Effector CD8-positive, alpha-beta T cell (primary cell): ENCODE results near the gene OTOP1.
"Not testable (repeated sequence)": the region's sequence is repeated elsewhere in the genome, so short reads cannot be mapped to it uniquely, and the experiment has no call there.

Experiments used
- DNase-seq: peaks from one replicate; lab custom pipeline; 2025; lab: John Stamatoyannopoulos, UW

The OTOP1 gene

DNA sequence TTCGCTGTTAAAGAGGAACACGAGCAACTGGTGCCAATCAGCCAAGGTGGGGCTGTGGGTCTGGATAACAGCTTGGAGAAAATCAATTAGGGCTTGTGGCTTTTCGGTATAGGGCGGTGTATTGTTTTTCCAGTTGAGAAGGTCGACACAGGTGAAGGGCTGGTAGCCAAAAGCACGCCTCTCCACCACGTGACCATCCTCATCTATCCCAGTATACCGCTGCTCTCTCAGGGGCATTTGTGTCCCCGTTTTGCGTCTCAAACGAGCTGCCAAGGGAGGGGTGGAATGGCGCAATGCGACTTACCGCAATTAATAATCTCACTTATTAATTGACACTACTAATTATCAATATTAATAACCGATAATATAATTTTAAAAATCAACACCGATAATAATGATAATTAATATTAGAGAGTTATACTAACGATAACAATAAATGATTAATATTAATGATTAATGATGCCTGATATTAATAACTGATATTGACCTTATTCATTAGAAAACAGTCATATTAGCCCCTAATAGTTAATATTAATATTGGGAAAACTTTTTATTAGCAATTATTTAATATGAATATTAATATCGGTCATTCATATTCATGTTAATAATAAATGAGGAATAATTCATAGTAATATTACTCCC lies 62.1 kb downstream of the OTOP1 start:
- not testable (repeated sequence) for DNase-seq

DNA sequence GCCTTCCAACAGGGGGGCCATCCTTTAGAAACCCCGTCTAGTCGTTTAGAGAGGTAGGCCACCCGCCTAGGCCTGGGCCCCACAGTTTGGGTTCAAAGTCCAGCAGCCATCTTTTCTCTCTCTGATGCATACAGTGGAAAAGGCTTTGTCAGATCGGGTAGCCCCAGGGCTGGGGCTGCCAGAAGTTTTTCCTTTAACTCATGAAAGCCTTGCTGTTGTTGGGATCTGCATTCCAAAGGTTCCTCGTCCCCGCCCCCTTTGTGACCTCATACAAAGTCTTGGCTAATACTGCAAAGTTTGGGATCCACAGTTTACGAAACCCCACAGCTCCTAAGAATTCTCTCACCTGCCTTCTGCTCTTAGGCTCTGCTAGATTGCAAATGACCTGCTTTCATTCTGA lies 64.5 kb downstream of the OTOP1 start:
- not testable (repeated sequence) for DNase-seq

DNA sequence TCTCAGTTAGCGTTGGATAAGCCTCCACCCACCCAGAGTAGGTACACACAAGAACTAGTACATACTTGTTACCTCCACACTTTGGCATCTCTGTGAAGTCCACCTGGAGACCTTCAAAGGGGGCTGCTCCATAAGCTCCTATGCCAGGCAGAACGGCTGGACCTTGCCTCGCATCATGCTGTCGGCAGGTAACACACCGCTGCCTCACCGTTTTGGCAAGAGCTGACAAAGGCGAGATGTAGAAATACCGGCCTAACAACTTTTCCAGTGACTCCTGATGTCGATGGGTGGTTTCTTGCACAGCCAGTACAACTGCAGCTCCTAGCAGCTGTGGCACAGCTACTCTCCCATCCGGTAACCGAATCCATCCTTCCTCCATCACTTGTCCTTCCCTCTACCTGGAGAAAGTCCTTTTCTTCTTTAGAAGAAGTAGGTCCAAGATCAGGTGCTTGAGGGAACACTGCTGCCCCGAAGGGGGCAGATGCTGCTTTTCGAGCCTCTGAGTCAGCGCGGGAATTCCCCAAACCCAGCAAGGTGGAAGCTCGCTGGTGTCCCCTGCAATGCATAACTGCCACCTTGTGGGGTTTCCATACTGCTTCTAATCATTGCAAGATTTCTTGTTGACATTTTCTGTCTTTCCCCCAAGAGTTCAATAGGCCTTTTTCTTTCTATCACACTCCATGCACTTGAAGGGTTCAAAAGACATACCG lies 65.6 kb downstream of the OTOP1 start:
- not testable (repeated sequence) for DNase-seq

DNA sequence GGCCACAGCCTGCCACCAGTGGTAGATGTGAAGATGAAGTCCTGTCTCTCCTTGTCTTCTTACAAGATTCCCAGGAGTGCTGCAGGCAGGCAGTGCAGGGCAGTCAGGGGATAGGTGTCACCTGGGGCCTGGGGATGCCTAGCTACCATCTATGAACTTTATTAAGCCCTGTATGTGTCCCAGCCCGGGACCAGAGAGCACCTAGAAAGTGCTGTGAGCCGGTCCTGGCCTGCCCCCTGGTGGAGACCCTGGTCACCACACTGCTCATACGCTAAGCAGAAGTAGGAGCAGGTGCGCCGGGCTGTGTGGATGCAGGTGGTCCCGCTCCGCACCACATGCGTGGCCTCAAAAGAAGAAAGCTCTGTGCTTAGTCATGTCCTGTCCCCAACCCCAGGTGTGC lies 81.1 kb downstream of the OTOP1 start:
- DNase-seq = not testable (repeated sequence)

DNA sequence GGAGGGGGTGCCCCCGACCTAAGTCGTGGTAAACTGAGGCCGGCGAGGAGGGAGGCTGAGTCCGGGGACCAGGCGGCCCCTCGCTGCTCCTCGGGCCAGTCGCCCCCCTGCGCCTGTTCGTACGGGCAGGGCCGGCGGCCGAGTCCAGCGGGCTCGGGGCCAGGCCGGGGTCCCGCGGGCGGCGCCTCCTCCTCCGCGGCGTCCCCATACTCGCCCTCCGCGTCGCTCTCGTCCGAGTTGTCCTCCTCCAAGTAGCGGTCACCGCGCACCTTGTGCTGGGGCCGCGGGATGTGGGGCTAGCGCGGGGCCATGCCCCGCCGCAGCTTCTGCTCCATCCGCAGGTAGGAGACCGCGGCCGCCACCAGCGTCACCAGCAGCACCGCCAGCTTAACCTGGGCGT lies 83.4 kb downstream of the OTOP1 start:
- DNase-seq = not testable (repeated sequence)

DNA sequence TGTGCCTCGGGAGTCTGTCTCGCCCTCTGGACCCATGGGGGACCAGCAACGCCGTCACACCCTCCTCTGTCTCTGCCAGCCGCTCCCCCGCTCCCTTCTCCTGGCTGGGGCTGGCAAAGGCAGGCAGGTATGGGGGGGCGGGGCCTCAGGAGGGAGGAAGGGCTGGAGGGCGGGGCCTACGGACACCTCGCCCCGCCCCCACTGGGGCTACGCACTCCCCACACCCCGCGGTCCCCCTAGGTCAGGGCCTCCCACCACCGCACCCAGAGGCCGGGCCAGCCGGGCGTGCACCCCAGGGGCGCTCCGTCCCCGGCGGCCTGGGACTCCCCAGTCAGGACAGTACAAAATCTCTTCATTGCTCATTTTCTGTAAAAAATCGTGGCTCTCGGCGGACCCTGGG lies 84.0 kb downstream of the OTOP1 start:
- not testable (repeated sequence) for DNase-seq

DNA sequence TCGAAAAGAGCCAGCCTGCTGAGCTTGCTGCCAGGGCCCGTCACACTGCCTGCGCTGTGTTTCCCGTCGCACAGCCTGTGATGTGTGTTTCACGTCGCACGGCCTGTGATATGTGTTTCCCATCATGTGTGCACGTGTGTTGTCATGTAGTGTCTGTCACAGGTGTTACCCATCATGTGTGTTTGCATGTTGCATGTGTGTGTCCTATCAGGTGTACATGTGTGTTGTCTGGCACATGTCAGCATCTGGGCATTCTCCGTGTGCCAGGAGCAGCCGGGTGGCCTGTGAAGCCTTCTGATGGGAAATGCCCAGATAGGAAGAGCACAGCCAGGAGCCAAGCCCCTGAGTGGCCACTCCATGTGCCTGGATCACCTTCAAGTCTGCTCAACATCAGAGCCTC lies 85.5 kb downstream of the OTOP1 start:
- DNase-seq = not testable (repeated sequence)
